ENCODE results near the gene GAS7. TPM values are rescaled to one million over a fixed set of nuclear protein-coding genes. Genes with fewer than 3 reads are reported as not detected.
A peak's percentile ranks its signal among the peaks of the same experiment; 100 is the strongest.

GAS7 gene
- total RNA-seq, 1 experiment from 2014 or later = 12.3 TPM

GRCh38 chr17:9886141-9886930, 312.1 kb downstream of the GAS7 start:
- TF ChIP-seq TCF7 (CRISPR knock-in tag; IDR thresholded peaks at IDR 0.05; ENCODE audit: low read depth) = no peak
- no peak for TF ChIP-seq JUN (CRISPR knock-in tag; IDR thresholded peaks at IDR 0.05)
- TF ChIP-seq FOXJ3 (CRISPR knock-in tag; IDR thresholded peaks at IDR 0.05; ENCODE audit: borderline replicate concordance) = no peak
- no peak for TF ChIP-seq NR1H2 (CRISPR knock-in tag; IDR thresholded peaks at IDR 0.05)
- no peak for TF ChIP-seq ZNF425 (CRISPR knock-in tag; conservative IDR thresholded peaks at IDR 0.05)
- no peak for TF ChIP-seq IRF2 (CRISPR knock-in tag; IDR thresholded peaks at IDR 0.05; ENCODE audit: borderline replicate concordance, low read depth)
- no peak for TF ChIP-seq TEAD4 (CRISPR knock-in tag; IDR thresholded peaks at IDR 0.05)
- no peak for TF ChIP-seq ZNF512 (CRISPR knock-in tag; IDR thresholded peaks at IDR 0.05; ENCODE audit: borderline replicate concordance)
- no peak for TF ChIP-seq ZNF532 (CRISPR knock-in tag; IDR thresholded peaks at IDR 0.05; ENCODE audit: borderline replicate concordance)
- H3K4me1 Mint-ChIP-seq = 0 out of 2 replicates have a peak, but pooled peaks cover 3% of the 10 kb centered on the region
- no peak overlapping the region for H3K4me3 Mint-ChIP-seq
- POLR2A ChIA-PET = no interaction called here
- peaks cover 4% of the 10 kb centered on the region; the same call in 1 of the 2 replicates for H3K27me3 Mint-ChIP-seq (ENCODE audit: low read depth)
- DNase-seq (ENCODE audit: low spot score) = no peak
- CTCF ChIA-PET = no interaction called here
- H3K9me3 Mint-ChIP-seq = peaks cover 37% of the 10 kb centered on the region
- ATAC-seq = no peak
- no peak overlapping the region for H3K27ac Mint-ChIP-seq
- H3K36me3 Mint-ChIP-seq = peaks cover 17% of the 10 kb centered on the region

- CTCF ChIA-PET = no interaction called here
- Mint-ChIP-seq H3K27ac (no peak overlapping the region), H3K4me3 (no peak overlapping the region), H3K4me1 (no peaks in the 10 kb centered on the region), H3K9me3 (peaks cover 40% of the 10 kb centered on the region), H3K27me3 (ENCODE audit: low read depth) (peaks cover 4% of the 10 kb centered on the region; the same call in 1 of the 2 replicates), H3K36me3 (peaks cover 17% of the 10 kb centered on the region)
- POLR2A ChIA-PET = no interaction called here
- TF ChIP-seq MYBL2 (CRISPR knock-in tag; IDR thresholded peaks at IDR 0.05) (no peak), AR (CRISPR knock-in tag; IDR thresholded peaks at IDR 0.05) (no peak), FOXK1 (CRISPR knock-in tag; IDR thresholded peaks at IDR 0.05) (no peak), PRRX2 (CRISPR knock-in tag; IDR thresholded peaks at IDR 0.05) (no peak), ZNF396 (CRISPR knock-in tag; IDR thresholded peaks at IDR 0.05; ENCODE audit: borderline replicate concordance) (no peak), RELA (CRISPR knock-in tag; IDR thresholded peaks at IDR 0.05; ENCODE audit: borderline replicate concordance) (no peak), ERG (CRISPR knock-in tag; IDR thresholded peaks at IDR 0.05) (no peak), ZNF317 (CRISPR knock-in tag; IDR thresholded peaks at IDR 0.05; ENCODE audit: borderline replicate concordance, low read depth) (peak; percentile 96), ZMAT4 (CRISPR knock-in tag; IDR thresholded peaks at IDR 0.05) (no peak)
- DNase-seq (ENCODE audit: low spot score) (no peak), ATAC-seq (no peak)
Measured at GRCh38 chr17:9883451-9883850, 315.0 kb downstream of the GAS7 start.

Data from WTC11 (cell line).